ENCODE data around the gene GLA. TPM values are rescaled to one million over a fixed set of nuclear protein-coding genes. Genes with fewer than 3 reads are reported as not detected.

Gene GLA
- total and polyA plus RNA-seq, 4 donors: 9.5 to 16.3 (median 13.2) TPM

DNA sequence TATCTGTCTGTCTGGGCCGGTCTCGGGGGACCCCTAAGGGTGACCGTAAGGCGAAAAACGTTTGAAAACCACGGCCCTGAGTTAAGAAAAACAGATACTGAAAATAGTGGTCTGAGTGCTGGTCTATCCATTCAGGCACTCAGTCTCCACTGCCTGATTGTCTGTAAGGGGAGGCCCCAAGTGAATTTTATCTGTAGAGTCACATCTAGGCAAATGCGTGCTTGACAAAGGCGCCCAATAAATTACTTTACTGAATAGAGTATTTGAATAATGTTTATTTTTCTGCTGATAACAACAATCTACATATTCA lies 762 bp upstream of the GLA start:
- no peaks in the 10 kb centered on the region for H3K27me3 ChIP-seq (ENCODE audit: control insufficient read depth in 4 of 4, insufficient read depth in 4 of 4, low read length in 3 of 4)
- H3K4me3 ChIP-seq (ENCODE audit: low read depth in 1 of 3, low read length in 3 of 3): peak overlapping the region; percentile 69 to 83 (median 73)
- H3K27ac ChIP-seq (ENCODE audit: low read depth in 1 of 2, low read length in 2 of 2): peak overlapping the region; percentile 95 to 96
- H3K9ac ChIP-seq (ENCODE audit: low read depth in 1 of 2, low read length in 2 of 2): peak overlapping the region; percentile 84 to 92
- H3K36me3 ChIP-seq (ENCODE audit: control insufficient read depth in 4 of 4, insufficient read depth in 3 of 4, low read depth in 1 of 4, low read length in 3 of 4): peaks cover 2 to 11% (median 7%) of the 10 kb centered on the region in 4 donors
- peaks cover 1 to 21% (median 9%) of the 10 kb centered on the region in 4 donors for H3K4me1 ChIP-seq (ENCODE audit: control insufficient read depth in 4 of 4, insufficient read depth in 4 of 4, low read length in 3 of 4)
- WGBS: 0% methylated on average over 8 of the region's 8 CpGs
- no peaks in the 10 kb centered on the region for H3K9me3 ChIP-seq (ENCODE audit: control insufficient read depth in 4 of 4, low read length in 3 of 4)
- DNase-seq (ENCODE audit: low spot score): no peak
- TF ChIP-seq FOXA1 (IDR thresholded peaks at IDR 0.05) (no peak), HNF4A (conservative IDR thresholded peaks at IDR 0.05) (no peak), TAF1 (conservative IDR thresholded peaks at IDR 0.05) (no peak), ZBTB33 (IDR thresholded peaks at IDR 0.05) (no peak), RXRA (IDR thresholded peaks at IDR 0.05) (no peak), NR2F2 (IDR thresholded peaks at IDR 0.05) (no peak), YY1 (IDR thresholded peaks at IDR 0.05) (no peak)

GRCh38 chrX:101407167-101407747 lies 468 bp downstream of the GLA start:
- TF ChIP-seq YY1 (IDR thresholded peaks at IDR 0.05) (no peak), NR2F2 (IDR thresholded peaks at IDR 0.05) (no peak), JUND (IDR thresholded peaks at IDR 0.05) (no peak), TAF1 (conservative IDR thresholded peaks at IDR 0.05) (no peak), REST (IDR thresholded peaks at IDR 0.05) (no peak), GABPA (IDR thresholded peaks at IDR 0.05 in 1 of 2, conservative IDR thresholded peaks at IDR 0.05 in 1 of 2) (no peak)
- TF ChIP-seq, protein P1, sequence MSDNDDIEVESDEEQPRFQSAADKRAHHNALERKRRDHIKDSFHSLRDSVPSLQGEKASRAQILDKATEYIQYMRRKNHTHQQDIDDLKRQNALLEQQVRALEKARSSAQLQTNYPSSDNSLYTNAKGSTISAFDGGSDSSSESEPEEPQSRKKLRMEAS (IDR thresholded peaks at IDR 0.05): no peak
- no peak for DNase-seq (ENCODE audit: low spot score)
- Histone ChIP-seq H3K9me3 (ENCODE audit: control insufficient read depth in 4 of 4, low read length in 3 of 4) (no peaks in the 10 kb centered on the region), H3K27me3 (ENCODE audit: control insufficient read depth in 4 of 4, insufficient read depth in 4 of 4, low read length in 3 of 4) (no peaks in the 10 kb centered on the region), H3K27ac (ENCODE audit: low read depth in 1 of 2, low read length in 2 of 2) (peak overlapping the region; percentile 59 to 82), H3K4me3 (ENCODE audit: low read depth in 1 of 3, low read length in 3 of 3) (peak overlapping the region; percentile 24 to 85 (median 61)), H3K9ac (ENCODE audit: low read depth in 1 of 2, low read length in 2 of 2) (peak overlapping the region; percentile 53 to 82), H3K4me1 (ENCODE audit: control insufficient read depth in 4 of 4, insufficient read depth in 4 of 4, low read length in 3 of 4) (peaks cover 1 to 21% (median 9%) of the 10 kb centered on the region in 4 donors), H3K36me3 (ENCODE audit: control insufficient read depth in 4 of 4, insufficient read depth in 3 of 4, low read depth in 1 of 4, low read length in 3 of 4) (peaks cover 0 to 4% (median 2%) of the 10 kb centered on the region in 4 donors)
- under 1% methylated on average over 15 of the region's 15 CpGs for WGBS

DNA sequence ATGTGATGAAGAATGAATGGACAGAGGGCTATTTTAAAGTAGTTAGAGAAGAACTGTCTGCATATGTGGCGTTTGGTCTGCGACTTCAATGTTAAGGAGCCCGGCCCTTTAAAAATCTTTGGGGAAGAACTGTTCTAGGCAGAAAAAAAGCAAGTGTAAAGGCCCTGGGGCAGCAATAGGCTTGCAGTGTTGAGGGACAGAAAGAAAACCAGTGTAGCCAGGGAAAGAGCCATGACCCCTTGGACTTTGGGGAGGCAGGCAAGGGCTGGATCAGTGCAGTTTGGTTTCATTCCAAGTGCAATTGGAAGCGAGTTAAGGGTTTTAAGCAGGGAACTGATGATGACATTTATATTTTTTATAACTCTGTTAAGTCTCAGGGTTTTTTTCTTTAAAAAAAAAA lies 7.9 kb downstream of the GLA start:
- DNase-seq (ENCODE audit: low spot score): no peak
- Histone ChIP-seq H3K9me3 (ENCODE audit: control insufficient read depth in 4 of 4, low read length in 3 of 4) (no peaks in the 10 kb centered on the region), H3K27me3 (ENCODE audit: control insufficient read depth in 4 of 4, insufficient read depth in 4 of 4, low read length in 3 of 4) (no peaks in the 10 kb centered on the region), H3K4me3 (ENCODE audit: low read depth in 1 of 3, low read length in 3 of 3) (no peak overlapping the region), H3K27ac (ENCODE audit: low read depth in 1 of 2, low read length in 2 of 2) (no peak overlapping the region), H3K4me1 (ENCODE audit: control insufficient read depth in 4 of 4, insufficient read depth in 4 of 4, low read length in 3 of 4) (no peaks in the 10 kb centered on the region), H3K9ac (ENCODE audit: low read depth in 1 of 2, low read length in 2 of 2) (no peak overlapping the region), H3K36me3 (ENCODE audit: control insufficient read depth in 4 of 4, insufficient read depth in 3 of 4, low read depth in 1 of 4, low read length in 3 of 4) (peaks cover 0 to 4% (median 2%) of the 10 kb centered on the region in 4 donors)
- TF ChIP-seq FOXA1 (IDR thresholded peaks at IDR 0.05) (no peak), HNF4A (conservative IDR thresholded peaks at IDR 0.05) (no peak), REST (IDR thresholded peaks at IDR 0.05) (no peak), EGR1 (IDR thresholded peaks at IDR 0.05; ENCODE audit: low read depth in 2 of 2) (no peak), HNF4G (IDR thresholded peaks at IDR 0.05) (no peak)
- TF ChIP-seq, protein P2, sequence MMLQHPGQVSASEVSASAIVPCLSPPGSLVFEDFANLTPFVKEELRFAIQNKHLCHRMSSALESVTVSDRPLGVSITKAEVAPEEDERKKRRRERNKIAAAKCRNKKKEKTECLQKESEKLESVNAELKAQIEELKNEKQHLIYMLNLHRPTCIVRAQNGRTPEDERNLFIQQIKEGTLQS (IDR thresholded peaks at IDR 0.05): no peak
- WGBS: 88% methylated on average over 4 of the region's 4 CpGs

All from liver (tissue), 9 donors.